ENCODE measurements around the gene SEBOX.
A peak's percentile ranks its signal among the peaks of the same experiment; 100 is the strongest.

SEBOX gene

DNA sequence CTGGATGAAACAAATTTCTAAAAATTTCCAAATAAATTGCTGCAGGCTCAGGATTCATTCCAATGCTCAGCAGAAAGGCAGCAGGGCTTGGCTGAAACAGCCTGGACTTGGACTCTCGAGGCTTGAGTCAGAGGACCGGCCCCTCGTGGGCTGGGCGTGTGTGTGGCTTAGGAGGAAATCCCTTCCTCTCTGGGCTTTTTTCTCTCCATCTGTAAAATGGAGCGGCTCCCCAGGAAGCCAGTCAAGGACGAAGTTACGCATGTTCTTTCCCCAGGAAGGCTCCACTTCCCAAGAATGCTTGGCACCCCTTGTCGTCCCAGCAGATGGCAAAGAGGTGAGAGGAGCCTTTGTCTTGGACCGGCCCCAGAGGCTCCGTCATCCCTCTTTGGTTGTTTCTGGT lies 27.5 kb upstream of the SEBOX start:
- peaks cover 23% of the 10 kb centered on the region for H3K4me1 ChIP-seq (ENCODE audit: control insufficient read depth, insufficient read depth, low read length)
- H3K36me3 ChIP-seq (ENCODE audit: control insufficient read depth, insufficient read depth, low read length): no peaks in the 10 kb centered on the region; the same call in 1 of the 2 replicates

DNA sequence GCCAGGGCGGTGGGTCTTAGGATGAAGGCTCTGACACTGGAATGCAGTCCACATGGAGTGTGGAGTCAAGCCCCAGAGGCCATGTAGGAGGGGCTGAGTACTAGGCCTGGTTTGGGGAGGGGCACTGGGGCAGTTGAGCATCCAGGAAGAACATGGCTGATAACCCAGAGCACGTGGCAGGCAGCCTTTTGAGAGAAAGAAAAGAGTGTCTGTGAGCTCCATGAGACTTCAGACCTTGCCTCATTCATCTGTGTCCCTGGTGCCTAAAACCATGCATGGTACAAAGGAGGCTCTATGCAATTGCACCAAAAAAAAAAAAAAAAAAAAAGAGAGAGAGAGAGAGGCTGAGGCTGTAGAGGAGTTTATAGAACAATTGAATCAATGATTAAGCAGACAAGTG lies 26.4 kb upstream of the SEBOX start:
- H3K36me3 ChIP-seq (ENCODE audit: control insufficient read depth, insufficient read depth, low read length): no peaks in the 10 kb centered on the region; the same call in 1 of the 2 replicates
- H3K4me1 ChIP-seq (ENCODE audit: control insufficient read depth, insufficient read depth, low read length): peaks cover 16% of the 10 kb centered on the region
- H3K27ac ChIP-seq (ENCODE audit: low read depth, low read length): no peak overlapping the region
- H3K9me3 ChIP-seq (ENCODE audit: control insufficient read depth, insufficient read depth, low read depth, low read length): no peaks in the 10 kb centered on the region
- H3K4me3 ChIP-seq (ENCODE audit: low read depth, low read length): no peak overlapping the region
- H3K27me3 ChIP-seq (ENCODE audit: control insufficient read depth, insufficient read depth, low read length): peaks cover 5% of the 10 kb centered on the region
- no peak overlapping the region for H3K9ac ChIP-seq (ENCODE audit: low read length)

More for the DNA sequence above, 27.5 kb upstream of the SEBOX start:
- Histone ChIP-seq H3K27ac (ENCODE audit: low read depth, low read length) (no peak overlapping the region), H3K4me3 (ENCODE audit: low read depth, low read length) (no peak overlapping the region), H3K9me3 (ENCODE audit: control insufficient read depth, insufficient read depth, low read depth, low read length) (no peaks in the 10 kb centered on the region), H3K27me3 (ENCODE audit: control insufficient read depth, insufficient read depth, low read length) (no peaks in the 10 kb centered on the region; the same call in 1 of the 2 replicates), H3K9ac (ENCODE audit: low read length) (no peak overlapping the region)

DNA sequence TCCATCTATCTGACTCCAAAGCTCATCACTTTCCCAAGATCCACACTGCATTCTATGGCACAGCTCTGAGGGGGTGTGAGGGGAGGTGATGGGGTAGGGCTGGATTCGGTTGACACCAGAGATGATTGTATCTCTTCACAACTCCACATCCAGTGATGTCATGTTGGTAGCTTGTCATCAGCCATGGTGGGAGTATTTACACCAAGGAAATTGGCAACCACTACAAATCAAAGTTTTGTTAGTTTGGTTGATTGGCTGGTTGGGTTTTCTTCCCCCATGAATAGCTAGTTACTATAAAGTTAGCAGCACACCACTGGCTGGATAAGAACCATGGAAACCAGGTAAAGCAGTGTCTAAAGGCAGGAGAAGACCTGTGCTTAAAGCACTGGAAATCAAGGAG lies 26.0 kb upstream of the SEBOX start:
- H3K9me3 ChIP-seq (ENCODE audit: control insufficient read depth, insufficient read depth, low read depth, low read length): no peaks in the 10 kb centered on the region
- H3K4me1 ChIP-seq (ENCODE audit: control insufficient read depth, insufficient read depth, low read length): peaks cover 12% of the 10 kb centered on the region
- no peak overlapping the region for H3K4me3 ChIP-seq (ENCODE audit: low read depth, low read length)
- H3K27ac ChIP-seq (ENCODE audit: low read depth, low read length): no peak overlapping the region
- H3K36me3 ChIP-seq (ENCODE audit: control insufficient read depth, insufficient read depth, low read length): no peaks in the 10 kb centered on the region; the same call in 1 of the 2 replicates
- H3K27me3 ChIP-seq (ENCODE audit: control insufficient read depth, insufficient read depth, low read length): peaks cover 10% of the 10 kb centered on the region
- H3K9ac ChIP-seq (ENCODE audit: low read length): no peak overlapping the region

DNA sequence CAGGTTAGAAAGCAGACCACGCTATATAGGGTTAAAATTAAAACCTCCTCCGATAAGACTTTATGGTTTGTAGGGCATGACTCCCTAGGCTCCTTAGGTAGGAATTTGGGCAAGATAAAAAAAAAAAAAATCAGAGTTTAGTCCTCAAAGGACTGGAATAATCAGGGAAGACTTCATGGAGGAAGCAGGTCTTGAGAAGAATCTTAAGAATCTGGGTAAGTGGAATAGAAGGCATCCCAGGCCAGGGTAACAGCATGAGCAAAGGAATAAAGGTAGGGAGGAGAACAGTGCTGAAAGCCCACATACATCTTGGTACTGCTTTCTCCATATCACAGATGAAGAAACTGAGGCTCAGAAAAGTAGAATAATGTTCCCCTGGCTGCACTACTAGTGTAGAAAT lies 25.6 kb upstream of the SEBOX start:
- Histone ChIP-seq H3K36me3 (ENCODE audit: control insufficient read depth, insufficient read depth, low read length) (no peaks in the 10 kb centered on the region; the same call in 1 of the 2 replicates), H3K27ac (ENCODE audit: low read depth, low read length) (no peak overlapping the region), H3K9me3 (ENCODE audit: control insufficient read depth, insufficient read depth, low read depth, low read length) (no peaks in the 10 kb centered on the region), H3K4me1 (ENCODE audit: control insufficient read depth, insufficient read depth, low read length) (peaks cover 8% of the 10 kb centered on the region), H3K9ac (ENCODE audit: low read length) (no peak overlapping the region), H3K4me3 (ENCODE audit: low read depth, low read length) (no peak overlapping the region), H3K27me3 (ENCODE audit: control insufficient read depth, insufficient read depth, low read length) (peaks cover 14% of the 10 kb centered on the region)

DNA sequence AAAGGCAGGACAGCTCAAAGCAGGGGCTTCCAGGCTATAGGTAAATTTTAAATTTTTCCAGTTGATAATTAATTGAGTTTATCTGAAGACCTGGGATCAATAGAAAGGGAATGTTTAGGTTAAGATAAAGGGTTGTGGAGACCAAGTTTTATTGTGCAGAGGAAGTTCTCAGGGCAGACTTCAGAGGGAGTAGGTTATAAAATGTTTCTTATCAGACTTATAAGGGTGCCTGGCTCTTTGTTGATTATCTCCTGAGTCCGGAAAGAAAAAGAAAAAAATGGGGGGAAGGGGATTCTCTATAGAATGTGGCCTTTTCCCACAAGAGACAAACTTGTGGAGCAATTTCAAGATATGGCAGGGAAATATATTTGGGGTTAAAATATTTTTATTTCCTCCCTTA lies 25.1 kb upstream of the SEBOX start:
- Histone ChIP-seq H3K4me3 (ENCODE audit: low read depth, low read length) (no peak overlapping the region), H3K36me3 (ENCODE audit: control insufficient read depth, insufficient read depth, low read length) (no peaks in the 10 kb centered on the region; the same call in 1 of the 2 replicates), H3K27me3 (ENCODE audit: control insufficient read depth, insufficient read depth, low read length) (peaks cover 18% of the 10 kb centered on the region), H3K9me3 (ENCODE audit: control insufficient read depth, insufficient read depth, low read depth, low read length) (no peaks in the 10 kb centered on the region), H3K27ac (ENCODE audit: low read depth, low read length) (no peak overlapping the region), H3K4me1 (ENCODE audit: control insufficient read depth, insufficient read depth, low read length) (peaks cover 9% of the 10 kb centered on the region), H3K9ac (ENCODE audit: low read length) (no peak overlapping the region)

DNA sequence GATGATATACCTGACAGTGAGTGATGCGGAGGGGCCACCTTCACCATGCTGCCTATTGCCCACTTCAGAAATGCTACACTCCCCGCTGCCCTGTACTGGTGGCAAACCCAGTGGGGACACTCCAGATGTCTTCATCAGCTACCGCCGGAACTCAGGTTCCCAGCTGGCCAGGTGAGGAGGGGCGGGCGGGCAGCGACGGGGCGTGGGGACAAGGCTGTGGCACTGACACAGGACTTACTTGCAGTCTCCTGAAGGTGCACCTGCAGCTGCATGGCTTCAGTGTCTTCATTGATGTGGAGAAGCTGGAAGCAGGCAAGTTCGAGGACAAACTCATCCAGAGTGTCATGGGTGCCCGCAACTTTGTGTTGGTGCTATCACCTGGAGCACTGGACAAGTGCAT lies 23.1 kb upstream of the SEBOX start:
- peaks cover 8% of the 10 kb centered on the region; the same call in 1 of the 2 replicates for H3K4me1 ChIP-seq (ENCODE audit: control insufficient read depth, insufficient read depth, low read length)
- H3K9ac ChIP-seq (ENCODE audit: low read length): no peak overlapping the region
- H3K27me3 ChIP-seq (ENCODE audit: control insufficient read depth, insufficient read depth, low read length): peaks cover 38% of the 10 kb centered on the region
- H3K36me3 ChIP-seq (ENCODE audit: control insufficient read depth, insufficient read depth, low read length): no peaks in the 10 kb centered on the region; the same call in 1 of the 2 replicates
- no peak overlapping the region for H3K27ac ChIP-seq (ENCODE audit: low read depth, low read length)
- no peaks in the 10 kb centered on the region for H3K9me3 ChIP-seq (ENCODE audit: control insufficient read depth, insufficient read depth, low read depth, low read length)
- H3K4me3 ChIP-seq (ENCODE audit: low read depth, low read length): no peak overlapping the region

DNA sequence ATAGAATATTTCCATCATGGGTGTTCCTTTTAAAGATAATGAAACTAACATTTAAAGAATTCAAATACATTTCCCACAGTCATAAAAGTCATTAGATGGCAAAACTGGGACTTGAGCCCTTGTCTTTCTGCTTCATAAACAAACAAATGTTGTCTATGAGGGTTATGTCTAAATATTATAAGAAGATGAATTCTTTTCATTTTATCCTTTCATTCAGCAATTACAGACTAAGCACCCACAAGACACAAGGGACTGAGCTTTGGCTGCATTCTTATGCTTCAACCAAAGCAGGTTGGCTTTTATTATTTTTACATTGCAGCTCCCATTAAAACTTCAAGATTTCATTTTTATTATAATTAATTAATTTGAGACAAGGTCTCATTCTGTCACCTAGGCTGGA lies 21.4 kb upstream of the SEBOX start:
- Histone ChIP-seq H3K4me3 (ENCODE audit: low read depth, low read length) (no peak overlapping the region), H3K9me3 (ENCODE audit: control insufficient read depth, insufficient read depth, low read depth, low read length) (no peaks in the 10 kb centered on the region), H3K27me3 (ENCODE audit: control insufficient read depth, insufficient read depth, low read length) (peaks cover 56% of the 10 kb centered on the region), H3K36me3 (ENCODE audit: control insufficient read depth, insufficient read depth, low read length) (no peaks in the 10 kb centered on the region; the same call in 1 of the 2 replicates), H3K27ac (ENCODE audit: low read depth, low read length) (no peak overlapping the region), H3K4me1 (ENCODE audit: control insufficient read depth, insufficient read depth, low read length) (peaks cover 3% of the 10 kb centered on the region; the same call in 1 of the 2 replicates), H3K9ac (ENCODE audit: low read length) (no peak overlapping the region)

DNA sequence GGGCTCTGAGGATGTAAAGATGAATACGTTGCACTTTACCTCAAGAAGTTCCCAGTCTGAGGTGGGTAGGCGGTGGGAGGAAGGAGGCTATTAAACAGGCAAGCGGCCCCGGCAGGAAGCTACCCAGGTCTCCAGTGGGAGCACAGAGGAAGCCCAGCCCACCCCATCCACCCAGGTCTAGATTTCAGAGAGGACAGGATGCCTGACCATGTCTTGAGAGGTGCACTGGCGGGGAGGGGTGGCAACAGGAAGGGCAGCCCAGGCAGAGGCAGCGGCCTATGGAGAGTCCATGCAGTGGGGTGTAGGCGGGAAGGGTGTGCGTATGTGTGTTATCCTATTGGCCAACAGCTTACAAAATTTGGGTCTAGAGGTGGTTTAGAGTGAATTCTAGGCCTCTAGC lies 20.4 kb upstream of the SEBOX start:
- peaks cover 65% of the 10 kb centered on the region for H3K27me3 ChIP-seq (ENCODE audit: control insufficient read depth, insufficient read depth, low read length)
- no peaks in the 10 kb centered on the region; the same call in 1 of the 2 replicates for H3K36me3 ChIP-seq (ENCODE audit: control insufficient read depth, insufficient read depth, low read length)
- H3K9me3 ChIP-seq (ENCODE audit: control insufficient read depth, insufficient read depth, low read depth, low read length): no peaks in the 10 kb centered on the region
- H3K4me3 ChIP-seq (ENCODE audit: low read depth, low read length): peak overlapping the region; percentile 69
- no peak overlapping the region for H3K9ac ChIP-seq (ENCODE audit: low read length)
- H3K27ac ChIP-seq (ENCODE audit: low read depth, low read length): no peak overlapping the region
- H3K4me1 ChIP-seq (ENCODE audit: control insufficient read depth, insufficient read depth, low read length): peaks cover 3% of the 10 kb centered on the region; the same call in 1 of the 2 replicates

DNA sequence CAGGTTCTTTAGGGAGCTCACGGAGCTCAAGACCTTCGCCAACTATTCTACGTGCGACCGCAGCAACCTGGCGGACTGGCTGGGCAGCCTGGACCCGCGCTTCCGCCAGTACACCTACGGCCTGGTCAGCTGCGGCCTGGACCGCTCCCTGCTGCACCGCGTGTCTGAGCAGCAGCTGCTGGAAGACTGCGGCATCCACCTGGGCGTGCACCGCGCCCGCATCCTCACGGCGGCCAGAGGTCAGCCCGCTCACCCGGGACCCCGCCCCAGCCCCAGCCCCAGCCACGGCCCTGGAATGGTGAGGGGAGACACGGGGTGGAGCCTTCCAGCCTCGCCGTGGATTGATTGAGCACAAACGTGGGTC lies 20.0 kb upstream of the SEBOX start:
- Histone ChIP-seq H3K36me3 (ENCODE audit: control insufficient read depth, insufficient read depth, low read length) (no peaks in the 10 kb centered on the region; the same call in 1 of the 2 replicates), H3K4me3 (ENCODE audit: low read depth, low read length) (peak overlapping the region; percentile 69), H3K9me3 (ENCODE audit: control insufficient read depth, insufficient read depth, low read depth, low read length) (no peaks in the 10 kb centered on the region), H3K27ac (ENCODE audit: low read depth, low read length) (no peak overlapping the region), H3K4me1 (ENCODE audit: control insufficient read depth, insufficient read depth, low read length) (peaks cover 3% of the 10 kb centered on the region; the same call in 1 of the 2 replicates), H3K27me3 (ENCODE audit: control insufficient read depth, insufficient read depth, low read length) (peaks cover 69% of the 10 kb centered on the region), H3K9ac (ENCODE audit: low read length) (no peak overlapping the region)

DNA sequence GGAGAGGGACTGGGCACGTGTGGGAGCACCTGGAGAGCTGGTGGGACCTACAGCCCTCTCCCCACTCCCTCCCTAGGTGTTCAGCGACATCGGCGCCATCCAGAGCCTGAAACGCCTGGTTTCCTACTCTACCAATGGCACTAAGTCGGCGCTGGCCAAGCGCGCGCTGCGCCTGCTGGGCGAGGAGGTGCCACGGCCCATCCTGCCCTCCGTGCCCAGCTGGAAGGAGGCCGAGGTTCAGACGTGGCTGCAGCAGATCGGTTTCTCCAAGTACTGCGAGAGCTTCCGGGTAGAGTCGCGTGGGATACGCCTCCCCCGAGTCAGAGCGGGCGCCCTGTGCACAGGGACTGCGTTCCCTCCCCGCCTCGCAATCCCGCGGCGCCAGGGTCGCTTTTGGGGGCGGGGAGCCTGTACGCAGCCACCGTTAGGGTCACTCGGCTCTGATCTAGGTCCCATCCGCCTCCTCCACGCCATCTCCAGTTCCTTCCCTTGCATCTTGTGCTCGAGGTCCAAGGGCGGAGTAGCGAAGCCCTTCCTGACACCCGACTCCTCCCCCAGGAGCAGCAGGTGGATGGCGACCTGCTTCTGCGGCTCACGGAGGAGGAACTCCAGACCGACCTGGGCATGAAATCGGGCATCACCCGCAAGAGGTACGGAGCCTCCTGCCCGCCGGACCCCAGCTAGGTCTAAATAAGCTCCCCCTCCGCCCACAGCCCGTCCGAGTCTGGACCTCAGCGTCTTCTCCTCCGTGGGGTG lies 19.5 kb upstream of the SEBOX start:
- Histone ChIP-seq H3K4me1 (ENCODE audit: control insufficient read depth, insufficient read depth, low read length) (peaks cover 3% of the 10 kb centered on the region; the same call in 1 of the 2 replicates), H3K27ac (ENCODE audit: low read depth, low read length) (no peak overlapping the region), H3K27me3 (ENCODE audit: control insufficient read depth, insufficient read depth, low read length) (peaks cover 75% of the 10 kb centered on the region), H3K9me3 (ENCODE audit: control insufficient read depth, insufficient read depth, low read depth, low read length) (no peaks in the 10 kb centered on the region), H3K4me3 (ENCODE audit: low read depth, low read length) (peak overlapping the region; percentile 69), H3K9ac (ENCODE audit: low read length) (peak overlapping the region; percentile 40), H3K36me3 (ENCODE audit: control insufficient read depth, insufficient read depth, low read length) (no peaks in the 10 kb centered on the region; the same call in 1 of the 2 replicates)

DNA sequence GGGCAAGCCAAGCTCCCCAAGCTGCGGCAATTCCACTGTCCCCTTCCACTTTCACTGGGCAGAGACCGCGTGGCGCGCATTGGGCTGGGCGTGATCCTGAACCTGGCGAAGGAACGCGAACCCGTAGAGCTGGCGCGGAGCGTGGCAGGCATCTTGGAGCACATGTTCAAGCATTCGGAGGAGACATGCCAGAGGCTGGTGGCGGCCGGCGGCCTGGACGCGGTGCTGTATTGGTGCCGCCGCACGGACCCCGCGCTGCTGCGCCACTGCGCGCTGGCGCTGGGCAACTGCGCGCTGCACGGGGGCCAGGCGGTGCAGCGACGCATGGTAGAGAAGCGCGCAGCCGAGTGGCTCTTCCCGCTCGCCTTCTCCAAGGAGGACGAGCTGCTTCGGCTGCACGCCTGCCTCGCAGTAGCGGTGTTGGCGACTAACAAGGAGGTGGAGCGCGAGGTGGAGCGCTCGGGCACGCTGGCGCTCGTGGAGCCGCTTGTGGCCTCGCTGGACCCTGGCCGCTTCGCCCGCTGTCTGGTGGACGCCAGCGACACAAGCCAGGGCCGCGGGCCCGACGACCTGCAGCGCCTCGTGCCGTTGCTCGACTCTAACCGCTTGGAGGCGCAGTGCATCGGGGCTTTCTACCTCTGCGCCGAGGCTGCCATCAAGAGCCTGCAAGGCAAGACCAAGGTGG lies 16.3 kb upstream of the SEBOX start:
- Histone ChIP-seq H3K4me3 (ENCODE audit: low read depth, low read length) (peak overlapping the region; percentile 55), H3K4me1 (ENCODE audit: control insufficient read depth, insufficient read depth, low read length) (peaks cover 3% of the 10 kb centered on the region; the same call in 1 of the 2 replicates), H3K9ac (ENCODE audit: low read length) (no peak overlapping the region), H3K27me3 (ENCODE audit: control insufficient read depth, insufficient read depth, low read length) (peaks cover 79% of the 10 kb centered on the region), H3K27ac (ENCODE audit: low read depth, low read length) (no peak overlapping the region), H3K36me3 (ENCODE audit: control insufficient read depth, insufficient read depth, low read length) (no peaks in the 10 kb centered on the region), H3K9me3 (ENCODE audit: control insufficient read depth, insufficient read depth, low read depth, low read length) (no peaks in the 10 kb centered on the region)

All from HUES6 (cell line).